ENCODE results near the gene ALPK1. TPM values are rescaled to one million over a fixed set of nuclear protein-coding genes. Genes with fewer than 3 reads are reported as not detected.

Gene ALPK1
- total RNA-seq, 1 experiment from 2014 or later, result 4.9 TPM

DNA sequence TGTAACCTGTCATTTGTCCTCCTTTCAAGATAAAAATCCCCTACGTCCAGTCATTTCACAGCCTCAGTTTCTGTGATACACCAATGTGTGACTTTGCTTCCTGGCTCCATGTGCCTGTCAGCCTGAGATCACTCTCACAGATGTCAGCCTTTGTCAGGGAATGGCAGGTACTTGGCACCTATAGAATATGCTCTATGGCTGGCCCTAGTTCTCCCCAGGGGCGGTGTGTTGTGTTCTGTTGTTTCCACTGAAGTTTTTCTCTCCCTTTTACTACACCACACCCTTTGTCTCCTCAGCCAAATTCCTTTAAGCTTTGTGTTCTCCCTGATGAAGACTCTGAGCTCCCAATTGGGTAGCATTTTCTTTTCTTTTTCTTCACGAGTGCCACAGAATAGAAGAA is 81.7 kb downstream of the ALPK1 start:
- POLR2A ChIA-PET, result no interaction called here
- no peaks in the 10 kb centered on the region for H3K4me1 ChIP-seq
- intact Hi-C loops (cut with micrococcal nuclease; ENCODE audit: unreplicated experiment), result no loop called here
- Mint-ChIP-seq H3K27ac (ENCODE audit: unreplicated experiment) (no peak overlapping the region), H3K36me3 (ENCODE audit: insufficient read depth, unreplicated experiment) (no peaks in the 10 kb centered on the region), H3K27me3 (ENCODE audit: insufficient read depth, unreplicated experiment) (no peaks in the 10 kb centered on the region), H3K4me3 (ENCODE audit: unreplicated experiment) (no peak overlapping the region), H3K4me1 (ENCODE audit: low read depth, unreplicated experiment) (no peaks in the 10 kb centered on the region), H3K9me3 (ENCODE audit: unreplicated experiment) (no peaks in the 10 kb centered on the region)
- BruUV-seq (replicated peaks), result no TSS peak
- no peak overlapping the region for H3K4me3 ChIP-seq (ENCODE audit: low read depth, low read length)
- no peaks in the 10 kb centered on the region for H3K27me3 ChIP-seq (replicated peaks; ENCODE audit: control insufficient read depth, insufficient read depth, low read length)
- H3K9me3 ChIP-seq, result no peaks in the 10 kb centered on the region
- no peaks in the 10 kb centered on the region for H3K36me3 ChIP-seq (ENCODE audit: control insufficient read depth, insufficient read depth, low read length)
- CTCF ChIA-PET, result no interaction called here
- DNase-seq, result no peak
- no peak for TF ChIP-seq CTCF (IDR thresholded peaks at IDR 0.05; ENCODE audit: insufficient read depth in 1 of 2, low read depth in 1 of 2, low read length in 1 of 2, severe bottlenecking in 1 of 2, unreplicated experiment in 1 of 2)

GRCh38 chr4:112379306-112379705 is 82.1 kb downstream of the ALPK1 start:
- no peak for TF ChIP-seq CTCF (IDR thresholded peaks at IDR 0.05; ENCODE audit: insufficient read depth in 1 of 2, low read depth in 1 of 2, low read length in 1 of 2, severe bottlenecking in 1 of 2, unreplicated experiment in 1 of 2)
- Histone ChIP-seq H3K4me1 (no peaks in the 10 kb centered on the region), H3K4me3 (ENCODE audit: low read depth, low read length) (no peak overlapping the region), H3K36me3 (ENCODE audit: control insufficient read depth, insufficient read depth, low read length) (no peaks in the 10 kb centered on the region), H3K27me3 (replicated peaks; ENCODE audit: control insufficient read depth, insufficient read depth, low read length) (no peaks in the 10 kb centered on the region), H3K9me3 (no peaks in the 10 kb centered on the region)
- POLR2A ChIA-PET, result no interaction called here
- no peak overlapping the region for H3K4me3 Mint-ChIP-seq (ENCODE audit: unreplicated experiment)
- H3K36me3 Mint-ChIP-seq (ENCODE audit: insufficient read depth, unreplicated experiment), result no peaks in the 10 kb centered on the region
- no peaks in the 10 kb centered on the region for H3K9me3 Mint-ChIP-seq (ENCODE audit: unreplicated experiment)
- CTCF ChIA-PET, result no interaction called here
- no peaks in the 10 kb centered on the region for H3K4me1 Mint-ChIP-seq (ENCODE audit: low read depth, unreplicated experiment)
- DNase-seq, result no peak
- intact Hi-C loops (cut with micrococcal nuclease; ENCODE audit: unreplicated experiment), result no loop called here
- no peak overlapping the region for H3K27ac Mint-ChIP-seq (ENCODE audit: unreplicated experiment)
- no peaks in the 10 kb centered on the region for H3K27me3 Mint-ChIP-seq (ENCODE audit: insufficient read depth, unreplicated experiment)
- no TSS peak for BruUV-seq (replicated peaks)

DNA sequence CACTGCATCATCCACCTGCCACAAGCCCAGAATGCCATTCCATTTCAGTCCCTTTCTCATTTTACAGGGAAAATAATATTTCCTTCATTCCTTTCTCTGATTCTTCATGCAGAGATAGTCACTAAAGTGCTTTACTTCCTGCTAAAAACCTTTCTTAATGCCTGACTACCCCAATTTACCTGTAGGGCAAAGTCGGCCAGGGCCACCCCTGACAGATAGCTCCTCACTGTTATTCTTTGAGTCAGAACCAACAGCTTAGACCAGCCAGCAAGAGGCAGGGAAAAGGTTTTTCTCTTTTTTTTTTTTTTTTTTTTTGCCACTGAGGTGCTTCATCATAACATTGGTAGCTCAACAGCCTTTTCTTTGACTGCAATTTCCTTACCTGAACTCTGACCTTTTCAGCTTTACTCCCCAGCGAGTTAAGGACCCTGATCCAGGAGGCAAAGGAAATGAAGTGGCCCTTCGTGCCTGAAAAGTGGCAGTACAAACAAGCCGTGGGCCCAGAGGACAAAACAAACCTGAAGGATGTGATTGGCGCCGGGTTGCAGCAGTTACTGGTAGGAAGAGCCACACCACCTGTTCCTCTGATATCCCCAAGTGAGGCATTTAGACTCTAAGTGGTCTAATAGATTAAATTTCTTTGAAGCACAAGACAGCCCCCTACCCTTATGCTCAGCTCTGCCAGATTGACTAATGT is 85.0 kb downstream of the ALPK1 start:
- CTCF ChIA-PET, result no interaction called here
- no peaks in the 10 kb centered on the region for H3K9me3 Mint-ChIP-seq (ENCODE audit: unreplicated experiment)
- H3K27me3 Mint-ChIP-seq (ENCODE audit: insufficient read depth, unreplicated experiment), result no peaks in the 10 kb centered on the region
- no peaks in the 10 kb centered on the region for H3K9me3 ChIP-seq
- no peak overlapping the region for H3K4me3 Mint-ChIP-seq (ENCODE audit: unreplicated experiment)
- POLR2A ChIA-PET, result no interaction called here
- no peaks in the 10 kb centered on the region for H3K36me3 ChIP-seq (ENCODE audit: control insufficient read depth, insufficient read depth, low read length)
- H3K4me1 ChIP-seq, result no peaks in the 10 kb centered on the region
- TF ChIP-seq CTCF (IDR thresholded peaks at IDR 0.05; ENCODE audit: insufficient read depth in 1 of 2, low read depth in 1 of 2, low read length in 1 of 2, severe bottlenecking in 1 of 2, unreplicated experiment in 1 of 2), result no peak
- DNase-seq, result no peak
- H3K4me1 Mint-ChIP-seq (ENCODE audit: low read depth, unreplicated experiment), result no peaks in the 10 kb centered on the region
- no peak overlapping the region for H3K27ac Mint-ChIP-seq (ENCODE audit: unreplicated experiment)
- intact Hi-C loops (cut with micrococcal nuclease; ENCODE audit: unreplicated experiment), result no loop called here
- H3K4me3 ChIP-seq (ENCODE audit: low read depth, low read length), result no peak overlapping the region
- BruUV-seq (replicated peaks), result no TSS peak
- no peaks in the 10 kb centered on the region for H3K27me3 ChIP-seq (replicated peaks; ENCODE audit: control insufficient read depth, insufficient read depth, low read length)
- H3K36me3 Mint-ChIP-seq (ENCODE audit: insufficient read depth, unreplicated experiment), result no peaks in the 10 kb centered on the region
